Transverse colon (tissue), 4 donors: ENCODE measurements around the gene MYL6B. TPM values are rescaled to one million over a fixed set of nuclear protein-coding genes. Genes with fewer than 3 reads are reported as not detected.

Experiments used
- DNase-seq: peaks from one replicate; pipeline ENCODE4 v3.0.0-alpha.2; 2019
- H3K27ac ChIP-seq, 4 donors: fragments of 200-600 bp; sonication (generic); 2 replicates each; pipeline ENCODE4 v1.5.1; 2016 to 2018; ENCODE audit warnings: inconsistent platforms in 4 of 4
- H3K27me3 ChIP-seq: fragments of 200-600 bp; sonication (generic); 2 replicates; pipeline ENCODE4 v1.5.1; 2017; ENCODE audit warnings: inconsistent platforms
- H3K36me3 ChIP-seq, 4 donors: fragments of 200-600 bp; sonication (generic); 2 replicates each; pipeline ENCODE4 v1.5.1; 2017 to 2019; ENCODE audit warnings: inconsistent platforms in 4 of 4
- H3K4me1 ChIP-seq, 4 donors: fragments of 200-600 bp; sonication (generic); 2 replicates each; pipeline ENCODE4 v1.5.1; 2017 to 2020; ENCODE audit warnings: inconsistent platforms in 4 of 4
- H3K4me3 ChIP-seq, 4 donors: fragments of 200-600 bp; sonication (generic); 1 replicate in 1 of 4; 2 replicates in 3 of 4; pipeline versions ENCODE4 v1.5.1 to v1.6.1; 2017 to 2019; ENCODE audit warnings: inconsistent platforms in 4 of 4
- H3K9me3 ChIP-seq, 2 donors: fragments of 200-600 bp; sonication (generic); 2 replicates each; pipeline ENCODE4 v1.5.1; 2017 to 2019; ENCODE audit warnings: inconsistent platforms in 2 of 2
- EP300 ChIP-seq: sonication (generic); formaldehyde crosslinking; IDR thresholded peaks from one replicate; pipeline ENCODE4 v1.6.1; 2017; ENCODE audit warnings: antibody characterized with exemption, low read depth
- POLR2A ChIP-seq: fragments of 450-650 bp; IDR thresholded peaks from one replicate; pipeline ENCODE4 v1.6.1; 2016; ENCODE audit warnings: antibody characterized with exemption, mild to moderate bottlenecking, moderate library complexity
- POLR2AphosphoS5 ChIP-seq, 3 donors: sonication (generic); formaldehyde crosslinking; IDR thresholded peaks; one replicate each; pipeline ENCODE4 v1.6.1; 2016; ENCODE audit warnings: antibody characterized with exemption in 3 of 3
- WGBS, 2 donors: methylation state at CpG; one replicate each; pipeline ENCODE4 v1.1.5; 2018; ENCODE audit warnings: low coverage in 1 of 2; 5-methylcytosine and 5-hydroxymethylcytosine counted together
- in situ Hi-C, 4 donors: fragments of 200-750 bp; cut with MboI; loops; one replicate each; pipeline versions ENCODE4 v1.15.0 to v1.15.1; 2017; ENCODE audit warnings: low sequenced_read_pairs in 3 of 4, low pct_ligation_motif_present in 1 of 4, low pct_unique_long_range_greater_than_20kb in 1 of 4
- intact Hi-C: fragments of 100-400 bp; cut with DNase I; formaldehyde crosslinking; loops from one replicate; pipeline ENCODE4 v1.15.1; 2023; ENCODE audit warnings: low total_unique reads
- total RNA-seq, 4 donors: library from RNA; depleted of rRNA; stranded (reverse); fragments of >200 nt; gene quantifications; one replicate each; pipeline ENCODE4 v1.1.0, GENCODE V29; 2016
- TF ChIP-seq, protein P1 (sequence below), 5 experiments: fragments of 200-600 bp in 3 of 5; fragments of 450-650 bp in 2 of 5; sonication (generic) in 3 of 5; IDR thresholded peaks; 1 replicate in 2 of 5; 2 replicates in 3 of 5; pipeline ENCODE4 v1.5.1; 2016 to 2017; ENCODE audit warnings: antibody characterized with exemption in 5 of 5, inconsistent platforms in 3 of 5, mild to moderate bottlenecking in 2 of 5, moderate library complexity in 1 of 5

MYL6B gene
- total RNA-seq, 4 donors from 2014 or later = 26.4 to 30.0 (median 26.7) TPM; not detected in 1

DNA sequence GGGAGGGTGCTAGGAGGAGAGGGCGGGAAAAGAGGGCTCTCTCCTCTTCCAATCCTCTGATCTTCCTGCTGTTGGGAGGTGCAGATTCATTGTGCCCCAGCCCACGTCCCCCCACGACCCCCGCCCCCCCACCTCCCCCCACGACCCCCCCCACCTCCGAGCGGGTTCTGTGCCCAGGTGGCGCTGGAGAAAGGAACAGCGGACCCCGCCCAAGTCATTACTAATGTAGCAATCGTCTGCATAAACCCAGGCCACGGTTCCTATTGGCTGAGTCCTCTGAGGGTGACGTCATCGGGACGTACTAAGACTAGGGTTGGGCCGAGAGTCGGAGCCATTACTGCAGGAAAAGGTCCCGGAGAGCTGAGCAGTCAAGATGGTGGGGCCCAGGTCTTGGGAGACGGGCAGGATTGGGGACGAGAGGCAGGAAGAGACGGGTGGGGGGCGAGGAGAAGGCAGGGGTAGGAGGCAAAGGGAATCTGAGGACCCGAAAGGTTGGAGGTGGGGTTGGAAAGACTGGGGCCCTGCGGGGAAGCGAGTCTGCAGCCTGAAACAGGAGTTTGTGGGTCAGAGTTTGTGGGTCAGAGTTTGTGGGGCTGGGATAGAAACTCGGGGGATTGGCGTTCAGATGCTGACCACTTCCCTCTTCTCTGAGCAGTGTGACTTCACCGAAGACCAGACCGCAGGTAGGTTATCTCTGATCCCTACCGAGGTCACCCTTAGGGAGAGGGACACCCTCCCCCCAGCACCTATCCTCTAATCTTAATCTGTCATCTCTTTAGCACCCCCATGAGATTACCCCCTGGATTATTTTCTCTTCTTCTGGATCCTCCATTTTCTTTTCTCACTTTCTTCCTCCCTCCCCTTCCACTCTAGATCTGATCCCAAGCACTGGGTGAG lies 5.9 kb downstream of the MYL6B start, which contains the start of gene MYL6:
Gene MYL6, plus strand, starts transcription at position 331 of the 897 bp plus-strand sequence. Its CDS starts 43 bp downstream, at position 374.
- DNase-seq = peak; percentile 97
- H3K27ac ChIP-seq = peak within 1 kb of the TSS; percentile 94 to 100 (median 98)
- TF ChIP-seq, protein P1, sequence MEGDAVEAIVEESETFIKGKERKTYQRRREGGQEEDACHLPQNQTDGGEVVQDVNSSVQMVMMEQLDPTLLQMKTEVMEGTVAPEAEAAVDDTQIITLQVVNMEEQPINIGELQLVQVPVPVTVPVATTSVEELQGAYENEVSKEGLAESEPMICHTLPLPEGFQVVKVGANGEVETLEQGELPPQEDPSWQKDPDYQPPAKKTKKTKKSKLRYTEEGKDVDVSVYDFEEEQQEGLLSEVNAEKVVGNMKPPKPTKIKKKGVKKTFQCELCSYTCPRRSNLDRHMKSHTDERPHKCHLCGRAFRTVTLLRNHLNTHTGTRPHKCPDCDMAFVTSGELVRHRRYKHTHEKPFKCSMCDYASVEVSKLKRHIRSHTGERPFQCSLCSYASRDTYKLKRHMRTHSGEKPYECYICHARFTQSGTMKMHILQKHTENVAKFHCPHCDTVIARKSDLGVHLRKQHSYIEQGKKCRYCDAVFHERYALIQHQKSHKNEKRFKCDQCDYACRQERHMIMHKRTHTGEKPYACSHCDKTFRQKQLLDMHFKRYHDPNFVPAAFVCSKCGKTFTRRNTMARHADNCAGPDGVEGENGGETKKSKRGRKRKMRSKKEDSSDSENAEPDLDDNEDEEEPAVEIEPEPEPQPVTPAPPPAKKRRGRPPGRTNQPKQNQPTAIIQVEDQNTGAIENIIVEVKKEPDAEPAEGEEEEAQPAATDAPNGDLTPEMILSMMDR (IDR thresholded peaks at IDR 0.05) = no peak
- peak; percentile 100 for TF ChIP-seq POLR2A
- TF ChIP-seq EP300 = no peak
- TF ChIP-seq POLR2AphosphoS5 (IDR thresholded peaks at IDR 0.05) = peak; percentile 100
- peaks cover 0 to 32% (median 11%) of the 10 kb centered on the region in 4 donors for H3K36me3 ChIP-seq
- H3K4me3 ChIP-seq = peak within 1 kb of the TSS; percentile 77 to 94 (median 84)
- WGBS, 2 donors = 0 to 2% methylated on average over 1 to 25 of the region's 30 CpGs
- intact Hi-C loops (loop anchor here (2.0 kb wide), 1 partner anchor 31 kb away; no protein-coding TSS in a partner anchor), in situ Hi-C loops (no loop called here)
- no peaks in the 10 kb centered on the region for H3K27me3 ChIP-seq
- no peaks in the 10 kb centered on the region for H3K9me3 ChIP-seq
- H3K4me1 ChIP-seq = peaks cover 9 to 47% (median 38%) of the 10 kb centered on the region in 4 donors

DNA sequence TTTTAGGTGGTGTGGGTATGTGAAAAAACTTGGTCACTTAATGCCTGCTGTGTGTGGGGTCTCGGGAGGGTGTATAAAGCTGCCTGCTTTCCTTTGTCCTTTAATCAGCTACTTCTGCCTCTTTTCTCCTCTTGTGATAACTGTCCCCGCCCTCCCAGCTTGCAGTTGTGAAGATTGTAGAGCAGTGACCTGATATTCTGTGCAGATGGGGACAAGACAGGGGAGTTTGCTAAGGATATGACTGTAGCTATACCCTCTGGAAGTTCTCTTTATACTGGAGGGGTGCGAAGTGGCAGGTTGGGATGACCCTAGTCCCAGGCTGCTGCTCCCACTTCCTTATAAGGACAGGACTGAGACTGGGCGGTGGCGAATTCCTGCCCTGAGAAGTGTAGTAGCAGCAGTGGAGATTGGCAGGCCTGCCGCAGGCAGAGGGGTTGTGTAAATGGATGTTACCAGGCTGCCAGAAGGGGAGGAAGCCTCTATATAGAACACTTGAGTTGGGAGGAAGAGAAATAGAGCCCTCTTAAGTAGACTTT lies 6.6 kb downstream of the MYL6B start:
- Histone ChIP-seq H3K27me3 (no peaks in the 10 kb centered on the region), H3K36me3 (peaks cover 0 to 32% (median 11%) of the 10 kb centered on the region in 4 donors), H3K9me3 (no peaks in the 10 kb centered on the region), H3K27ac (peak overlapping the region; percentile 94 to 100 (median 98)), H3K4me1 (peaks cover 7 to 42% (median 38%) of the 10 kb centered on the region in 4 donors), H3K4me3 (peak overlapping the region; percentile 77 to 94 (median 84))
- peak; percentile 89 for DNase-seq
- TF ChIP-seq, protein P1 (IDR thresholded peaks at IDR 0.05) = no peak
- TF ChIP-seq EP300 (no peak), POLR2AphosphoS5 (IDR thresholded peaks at IDR 0.05) (peak; percentile 90 to 93 (median 93)), POLR2A (peak; percentile 84)
- 0% methylated on average over 1 to 6 of the region's 6 CpGs for WGBS, 2 donors
- intact Hi-C loops = loop anchor here (2.0 kb wide), 1 partner anchor 32 kb away; no protein-coding TSS in a partner anchor
- in situ Hi-C loops = no loop called here

DNA sequence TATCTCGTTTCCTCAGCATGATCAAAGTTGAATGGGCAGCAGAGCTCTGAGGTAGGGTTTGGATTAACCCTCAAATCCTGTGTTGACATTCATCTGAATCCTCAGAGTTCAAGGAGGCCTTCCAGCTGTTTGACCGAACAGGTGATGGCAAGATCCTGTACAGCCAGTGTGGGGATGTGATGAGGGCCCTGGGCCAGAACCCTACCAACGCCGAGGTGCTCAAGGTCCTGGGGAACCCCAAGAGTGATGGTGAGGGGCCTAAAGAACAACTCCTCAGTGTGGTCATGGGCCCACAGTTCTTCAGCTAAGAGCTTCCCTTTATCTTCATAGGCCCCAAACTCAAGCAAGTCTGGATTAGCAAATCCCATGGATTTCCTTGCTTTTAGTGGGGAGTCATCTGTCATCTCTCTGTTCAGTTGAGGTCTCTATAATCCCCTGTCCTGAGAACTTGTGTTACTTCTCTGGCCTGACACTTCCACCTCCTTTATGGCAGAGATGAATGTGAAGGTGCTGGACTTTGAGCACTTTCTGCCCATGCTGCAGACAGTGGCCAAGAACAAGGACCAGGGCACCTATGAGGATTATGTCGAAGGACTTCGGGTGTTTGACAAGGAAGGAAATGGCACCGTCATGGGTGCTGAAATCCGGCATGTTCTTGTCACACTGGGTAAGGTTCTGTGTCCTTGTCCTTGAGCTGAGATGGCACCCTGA lies 7.2 kb downstream of the MYL6B start:
- in situ Hi-C loops (no loop called here), intact Hi-C loops (loop anchor here (2.0 kb wide), 1 partner anchor 33 kb away; no protein-coding TSS in a partner anchor)
- H3K4me3 ChIP-seq = peak overlapping the region; percentile 77 to 94 (median 84)
- DNase-seq = no peak
- TF ChIP-seq, protein P1 (IDR thresholded peaks at IDR 0.05) = no peak
- TF ChIP-seq POLR2A (no peak), EP300 (no peak), POLR2AphosphoS5 (IDR thresholded peaks at IDR 0.05) (no peak)
- 0 to 9% methylated on average over 2 to 8 of the region's 8 CpGs for WGBS, 2 donors
- H3K9me3 ChIP-seq = no peaks in the 10 kb centered on the region
- no peaks in the 10 kb centered on the region for H3K27me3 ChIP-seq
- H3K27ac ChIP-seq = peak overlapping the region; percentile 94 to 100 (median 98)
- H3K36me3 ChIP-seq = peaks cover 0 to 32% (median 11%) of the 10 kb centered on the region in 4 donors
- H3K4me1 ChIP-seq = peaks cover 7 to 42% (median 38%) of the 10 kb centered on the region in 4 donors
